HepG2 (cell line): ENCODE data around the gene COCH. TPM values are rescaled to one million over a fixed set of nuclear protein-coding genes. Genes with fewer than 3 reads are reported as not detected.
A peak's percentile ranks its signal among the peaks of the same experiment; 100 is the strongest.

ENCODE experiments used
- BRCA1 ChIP-seq: sonication (generic); formaldehyde crosslinking; IDR thresholded peaks from 2 replicates; pipeline ENCODE4 v1.4.0; 2020; ENCODE audit warnings: missing genetic modification reagents
- HDAC1 ChIP-seq: sonication (generic); formaldehyde crosslinking; IDR thresholded peaks from 2 replicates; pipeline ENCODE4 v1.5.1; 2020; ENCODE audit warnings: mild to moderate bottlenecking, missing genetic modification reagents
- KLF16 ChIP-seq, 2 experiments: sonication (generic) in 1 of 2; formaldehyde crosslinking in 1 of 2; IDR thresholded peaks; 2 replicates each; pipeline versions ENCODE4 v1.6.1 to v1.8.0; 2016 to 2023; ENCODE audit warnings: missing genetic modification reagents in 2 of 2, missing compliant biosample characterization in 1 of 2
- MYC ChIP-seq: sonication (generic); formaldehyde crosslinking; IDR thresholded peaks from 2 replicates; pipeline ENCODE4 v1.9.0; 2021; ENCODE audit warnings: missing genetic modification reagents, borderline replicate concordance
- PRMT3 ChIP-seq: sonication (generic); formaldehyde crosslinking; IDR thresholded peaks from 2 replicates; pipeline ENCODE4 v1.8.1; 2022; ENCODE audit warnings: low read depth, mild to moderate bottlenecking, moderate library complexity, missing genetic modification reagents, borderline replicate concordance
- RARG ChIP-seq: sonication (generic); formaldehyde crosslinking; IDR thresholded peaks from 2 replicates; pipeline ENCODE4 v1.4.0; 2020; ENCODE audit warnings: low read depth, mild to moderate bottlenecking, missing genetic modification reagents
- REL ChIP-seq: sonication (generic); formaldehyde crosslinking; conservative IDR thresholded peaks from 2 replicates; pipeline ENCODE4 v1.8.0; 2022; ENCODE audit warnings: mild to moderate bottlenecking, missing genetic modification reagents, moderate library complexity
- RFX3 ChIP-seq: IDR thresholded peaks from 2 replicates; pipeline ENCODE4 v1.6.1; 2016; ENCODE audit warnings: missing biosample characterization, missing genetic modification reagents
- SIX4 ChIP-seq: sonication (generic); formaldehyde crosslinking; IDR thresholded peaks from 2 replicates; pipeline ENCODE4 v1.4.0; 2020; ENCODE audit warnings: missing genetic modification reagents
- ZFP37 ChIP-seq: sonication (generic); formaldehyde crosslinking; IDR thresholded peaks from 2 replicates; pipeline ENCODE4 v1.4.0; 2020; ENCODE audit warnings: missing genetic modification reagents, borderline replicate concordance
- ZFP82 ChIP-seq: sonication (generic); formaldehyde crosslinking; IDR thresholded peaks from 2 replicates; pipeline ENCODE4 v1.5.1; 2020; ENCODE audit warnings: mild to moderate bottlenecking, missing genetic modification reagents, borderline replicate concordance
- ZNF253 ChIP-seq: sonication (generic); formaldehyde crosslinking; IDR thresholded peaks from 2 replicates; pipeline ENCODE4 v1.8.0; 2022; ENCODE audit warnings: mild to moderate bottlenecking, missing genetic modification reagents, borderline replicate concordance
- ZNF446 ChIP-seq: sonication (generic); formaldehyde crosslinking; IDR thresholded peaks from 2 replicates; pipeline ENCODE4 v1.5.0; 2020; ENCODE audit warnings: mild to moderate bottlenecking, missing genetic modification reagents
- ZNF749 ChIP-seq: sonication (generic); formaldehyde crosslinking; IDR thresholded peaks from 2 replicates; pipeline ENCODE4 v1.8.0; 2022; ENCODE audit warnings: mild to moderate bottlenecking, missing genetic modification reagents, moderate library complexity, borderline replicate concordance
- polyA plus RNA-seq, 8 experiments: library from polyadenylated mRNA; depleted of rRNA in 3 of 8; stranded (reverse) in 7 of 8; unstranded in 1 of 8; fragments of >200 nt; fragmentation: Illumina TruSeq in 4 of 8; extraction: Trizol in 4 of 8; gene quantifications; 2 replicates each; pipeline versions ENCODE4 v1.2.1 to v1.2.3, GENCODE V29; 2011 to 2016; ENCODE audit warnings: low read depth in 4 of 8, missing spikeins in 1 of 8, mixed read lengths in 1 of 8; ENCODE audit not compliant: insufficient read depth in 1 of 8
- total RNA-seq, 5 experiments: library from RNA; depleted of rRNA; stranded (reverse); fragments of >200 nt; fragmentation: Illumina TruSeq; extraction: Trizol; gene quantifications; 2 replicates each; pipeline ENCODE4 v1.2.3, GENCODE V29; 2016; ENCODE audit warnings: low read depth in 1 of 5
- TF ChIP-seq, protein P1 (sequence below): sonication (generic); formaldehyde crosslinking; IDR thresholded peaks from 2 replicates; pipeline ENCODE4 v1.4.0; 2020; ENCODE audit warnings: mild to moderate bottlenecking, missing genetic modification reagents
- TF ChIP-seq, protein P2 (sequence below): sonication (generic); formaldehyde crosslinking; IDR thresholded peaks from 2 replicates; pipeline ENCODE4 v1.4.0; 2020; ENCODE audit warnings: mild to moderate bottlenecking, low read depth, missing genetic modification reagents
- TF ChIP-seq, protein P3 (sequence below): IDR thresholded peaks from 2 replicates; pipeline ENCODE4 v1.6.1; 2016; ENCODE audit warnings: low read depth, control low read depth
- TF ChIP-seq, protein P4 (sequence below): sonication (generic); formaldehyde crosslinking; IDR thresholded peaks from 2 replicates; pipeline ENCODE4 v1.8.1; 2023; ENCODE audit warnings: mild to moderate bottlenecking, missing genetic modification reagents
- TF ChIP-seq, protein P5 (sequence below): conservative IDR thresholded peaks from 2 replicates; pipeline ENCODE4 v1.6.1; 2018; ENCODE audit warnings: missing genetic modification reagents

The COCH gene
- total and polyA plus RNA-seq, 2 of the 13 experiments (the other 11 are each of a cell fraction or from before 2014, with no cell fraction given): 78.2 to 79.3 TPM

DNA sequence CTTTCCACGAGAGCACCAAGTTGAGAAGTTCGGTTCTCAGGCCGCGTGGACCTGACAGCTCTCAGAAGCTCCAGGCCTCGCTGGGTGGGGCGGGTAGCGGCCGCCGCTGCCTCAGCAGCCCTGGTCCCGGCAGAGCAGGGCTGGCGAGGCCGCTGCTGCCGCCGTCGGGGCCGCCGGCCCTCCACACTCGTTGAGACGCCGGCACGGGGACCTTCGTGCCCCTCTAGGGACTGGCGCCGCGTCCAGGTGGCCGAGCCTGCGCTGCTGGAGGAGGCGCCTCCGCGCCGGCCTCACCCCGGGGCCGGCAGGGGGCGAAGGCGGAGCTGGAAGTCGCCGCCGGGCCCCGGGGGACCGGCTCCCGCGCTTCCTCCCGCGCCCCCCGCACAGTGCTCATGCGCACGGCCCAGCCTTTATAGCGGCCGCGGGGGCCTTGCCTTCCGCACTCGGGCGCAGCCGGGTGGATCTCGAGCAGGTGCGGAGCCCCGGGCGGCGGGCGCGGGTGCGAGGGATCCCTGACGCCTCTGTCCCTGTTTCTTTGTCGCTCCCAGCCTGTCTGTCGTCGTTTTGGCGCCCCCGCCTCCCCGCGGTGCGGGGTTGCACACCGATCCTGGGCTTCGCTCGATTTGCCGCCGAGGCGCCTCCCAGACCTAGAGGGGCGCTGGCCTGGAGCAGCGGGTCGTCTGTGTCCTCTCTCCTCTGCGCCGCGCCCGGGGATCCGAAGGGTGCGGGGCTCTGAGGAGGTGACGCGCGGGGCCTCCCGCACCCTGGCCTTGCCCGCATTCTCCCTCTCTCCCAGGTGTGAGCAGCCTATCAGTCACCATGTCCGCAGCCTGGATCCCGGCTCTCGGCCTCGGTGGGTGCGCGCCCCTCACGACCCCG, at the start of gene COCH (continued):
- TF ChIP-seq, protein P1, sequence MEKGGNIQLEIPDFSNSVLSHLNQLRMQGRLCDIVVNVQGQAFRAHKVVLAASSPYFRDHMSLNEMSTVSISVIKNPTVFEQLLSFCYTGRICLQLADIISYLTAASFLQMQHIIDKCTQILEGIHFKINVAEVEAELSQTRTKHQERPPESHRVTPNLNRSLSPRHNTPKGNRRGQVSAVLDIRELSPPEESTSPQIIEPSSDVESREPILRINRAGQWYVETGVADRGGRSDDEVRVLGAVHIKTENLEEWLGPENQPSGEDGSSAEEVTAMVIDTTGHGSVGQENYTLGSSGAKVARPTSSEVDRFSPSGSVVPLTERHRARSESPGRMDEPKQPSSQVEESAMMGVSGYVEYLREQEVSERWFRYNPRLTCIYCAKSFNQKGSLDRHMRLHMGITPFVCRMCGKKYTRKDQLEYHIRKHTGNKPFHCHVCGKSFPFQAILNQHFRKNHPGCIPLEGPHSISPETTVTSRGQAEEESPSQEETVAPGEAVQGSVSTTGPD: no peak
- TF ChIP-seq RARG (CRISPR knock-in tag): no peak
- peak; percentile 28; the same call in 1 of the 2 replicates for TF ChIP-seq SIX4 (CRISPR knock-in tag)
- TF ChIP-seq ZNF446 (CRISPR knock-in tag): peak; percentile 74; the same call in 1 of the 2 replicates
- TF ChIP-seq REL (CRISPR knock-in tag): peak; percentile 93
- peak; percentile 80 for TF ChIP-seq HDAC1
- peak; percentile 77; the same call in 1 of the 2 replicates for TF ChIP-seq ZNF253 (CRISPR knock-in tag)
- peak; percentile 85; the same call in 1 of the 2 replicates for TF ChIP-seq ZFP82 (CRISPR knock-in tag)
- TF ChIP-seq ZFP37 (CRISPR knock-in tag): peak; percentile 93; the same call in 1 of the 2 replicates
- TF ChIP-seq KLF16 (CRISPR knock-in tag; IDR thresholded peaks at IDR 0.05): peak; percentile 41 to 88; a peak in 3 of 4 replicates
- no peak; the same call in 1 of the 2 replicates for TF ChIP-seq BRCA1 (CRISPR knock-in tag)
- TF ChIP-seq, protein P2, sequence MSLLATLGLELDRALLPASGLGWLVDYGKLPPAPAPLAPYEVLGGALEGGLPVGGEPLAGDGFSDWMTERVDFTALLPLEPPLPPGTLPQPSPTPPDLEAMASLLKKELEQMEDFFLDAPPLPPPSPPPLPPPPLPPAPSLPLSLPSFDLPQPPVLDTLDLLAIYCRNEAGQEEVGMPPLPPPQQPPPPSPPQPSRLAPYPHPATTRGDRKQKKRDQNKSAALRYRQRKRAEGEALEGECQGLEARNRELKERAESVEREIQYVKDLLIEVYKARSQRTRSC (CRISPR knock-in tag): no peak
- peak; percentile 72 for TF ChIP-seq MYC (CRISPR knock-in tag)
- TF ChIP-seq RFX3 (CRISPR knock-in tag): peak; percentile 30; the same call in 1 of the 2 replicates
- TF ChIP-seq, protein P3, sequence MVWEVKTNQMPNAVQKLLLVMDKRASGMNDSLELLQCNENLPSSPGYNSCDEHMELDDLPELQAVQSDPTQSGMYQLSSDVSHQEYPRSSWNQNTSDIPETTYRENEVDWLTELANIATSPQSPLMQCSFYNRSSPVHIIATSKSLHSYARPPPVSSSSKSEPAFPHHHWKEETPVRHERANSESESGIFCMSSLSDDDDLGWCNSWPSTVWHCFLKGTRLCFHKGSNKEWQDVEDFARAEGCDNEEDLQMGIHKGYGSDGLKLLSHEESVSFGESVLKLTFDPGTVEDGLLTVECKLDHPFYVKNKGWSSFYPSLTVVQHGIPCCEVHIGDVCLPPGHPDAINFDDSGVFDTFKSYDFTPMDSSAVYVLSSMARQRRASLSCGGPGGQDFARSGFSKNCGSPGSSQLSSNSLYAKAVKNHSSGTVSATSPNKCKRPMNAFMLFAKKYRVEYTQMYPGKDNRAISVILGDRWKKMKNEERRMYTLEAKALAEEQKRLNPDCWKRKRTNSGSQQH (CRISPR knock-in tag): peak; percentile 87
- TF ChIP-seq, protein P4, sequence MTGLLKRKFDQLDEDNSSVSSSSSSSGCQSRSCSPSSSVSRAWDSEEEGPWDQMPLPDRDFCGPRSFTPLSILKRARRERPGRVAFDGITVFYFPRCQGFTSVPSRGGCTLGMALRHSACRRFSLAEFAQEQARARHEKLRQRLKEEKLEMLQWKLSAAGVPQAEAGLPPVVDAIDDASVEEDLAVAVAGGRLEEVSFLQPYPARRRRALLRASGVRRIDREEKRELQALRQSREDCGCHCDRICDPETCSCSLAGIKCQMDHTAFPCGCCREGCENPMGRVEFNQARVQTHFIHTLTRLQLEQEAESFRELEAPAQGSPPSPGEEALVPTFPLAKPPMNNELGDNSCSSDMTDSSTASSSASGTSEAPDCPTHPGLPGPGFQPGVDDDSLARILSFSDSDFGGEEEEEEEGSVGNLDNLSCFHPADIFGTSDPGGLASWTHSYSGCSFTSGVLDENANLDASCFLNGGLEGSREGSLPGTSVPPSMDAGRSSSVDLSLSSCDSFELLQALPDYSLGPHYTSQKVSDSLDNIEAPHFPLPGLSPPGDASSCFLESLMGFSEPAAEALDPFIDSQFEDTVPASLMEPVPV (CRISPR knock-in tag): peak; percentile 98
- TF ChIP-seq ZNF749 (CRISPR knock-in tag): peak; percentile 89; the same call in 1 of the 2 replicates
- TF ChIP-seq, protein P5, sequence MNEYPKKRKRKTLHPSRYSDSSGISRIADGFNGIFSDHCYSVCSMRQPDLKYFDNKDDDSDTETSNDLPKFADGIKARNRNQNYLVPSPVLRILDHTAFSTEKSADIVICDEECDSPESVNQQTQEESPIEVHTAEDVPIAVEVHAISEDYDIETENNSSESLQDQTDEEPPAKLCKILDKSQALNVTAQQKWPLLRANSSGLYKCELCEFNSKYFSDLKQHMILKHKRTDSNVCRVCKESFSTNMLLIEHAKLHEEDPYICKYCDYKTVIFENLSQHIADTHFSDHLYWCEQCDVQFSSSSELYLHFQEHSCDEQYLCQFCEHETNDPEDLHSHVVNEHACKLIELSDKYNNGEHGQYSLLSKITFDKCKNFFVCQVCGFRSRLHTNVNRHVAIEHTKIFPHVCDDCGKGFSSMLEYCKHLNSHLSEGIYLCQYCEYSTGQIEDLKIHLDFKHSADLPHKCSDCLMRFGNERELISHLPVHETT (CRISPR knock-in tag): no peak; the same call in 1 of the 2 replicates
- 0 out of 2 replicates have a peak, but pooled peaks have one; percentile 53 for TF ChIP-seq PRMT3 (CRISPR knock-in tag)
